Measurements from ENCODE around the gene NFE2L2.

GRCh38 chr2:177272765-177273164, 8.2 kb upstream of the NFE2L2 start:
- TF ChIP-seq CTCF (IDR thresholded peaks at IDR 0.05; ENCODE audit: insufficient read depth, low read length, poor library complexity, severe bottlenecking) (no peak), EZH2phosphoT487 (conservative IDR thresholded peaks at IDR 0.05; ENCODE audit: low read length) (no peak)

Measured in SU-DHL-6 (cell line).